ENCODE results near the gene RTTN. TPM values are rescaled to one million over a fixed set of nuclear protein-coding genes. Genes with fewer than 3 reads are reported as not detected.
A peak's percentile ranks its signal among the peaks of the same experiment; 100 is the strongest.
"Not testable (repeated sequence)": the region's sequence is repeated elsewhere in the genome, so short reads cannot be mapped to it uniquely, and the experiment has no call there.

Gene RTTN
- total RNA-seq, 1 experiment from 2014 or later, result 64.7 TPM

GRCh38 chr18:69980509-69980908 is 225.0 kb downstream of the RTTN start:
- no peaks in the 10 kb centered on the region for H3K27me3 Mint-ChIP-seq (ENCODE audit: insufficient read depth, unreplicated experiment)
- CTCF ChIA-PET, result interaction anchor here (0.6 kb wide), 1 partner anchor 108 kb away, joined by 3 read pairs; no protein-coding TSS in a partner anchor
- H3K4me3 Mint-ChIP-seq (ENCODE audit: unreplicated experiment), result no peak overlapping the region
- no peak for DNase-seq (ENCODE audit: unreplicated experiment)
- no TSS peak for BruUV-seq (replicated peaks)
- H3K4me1 Mint-ChIP-seq (ENCODE audit: insufficient read depth, unreplicated experiment), result no peaks in the 10 kb centered on the region
- POLR2A ChIA-PET, result no interaction called here
- H3K27ac Mint-ChIP-seq (ENCODE audit: low read depth, unreplicated experiment), result no peak overlapping the region
- no peak for TF ChIP-seq CTCF (IDR thresholded peaks at IDR 0.05; ENCODE audit: unreplicated experiment)
- intact Hi-C loops (cut with micrococcal nuclease), result no loop called here
- H3K9me3 Mint-ChIP-seq (ENCODE audit: unreplicated experiment), result no peaks in the 10 kb centered on the region
- H3K36me3 Mint-ChIP-seq (ENCODE audit: insufficient read depth, unreplicated experiment), result peaks cover 44% of the 10 kb centered on the region

GRCh38 chr18:69978732-69979715 is 226.5 kb downstream of the RTTN start:
- Mint-ChIP-seq H3K9me3 (ENCODE audit: unreplicated experiment) (peaks cover 6% of the 10 kb centered on the region), H3K36me3 (ENCODE audit: insufficient read depth, unreplicated experiment) (peaks cover 39% of the 10 kb centered on the region), H3K27me3 (ENCODE audit: insufficient read depth, unreplicated experiment) (no peaks in the 10 kb centered on the region), H3K4me3 (ENCODE audit: unreplicated experiment) (no peak overlapping the region), H3K27ac (ENCODE audit: low read depth, unreplicated experiment) (peak overlapping the region; percentile 44), H3K4me1 (ENCODE audit: insufficient read depth, unreplicated experiment) (peaks cover 6% of the 10 kb centered on the region)
- ChIA-PET CTCF (no interaction called here), POLR2A (no interaction called here)
- intact Hi-C loops (cut with micrococcal nuclease), result no loop called here
- no peak for DNase-seq (ENCODE audit: unreplicated experiment)
- TF ChIP-seq CTCF (IDR thresholded peaks at IDR 0.05; ENCODE audit: unreplicated experiment), result no peak
- no TSS peak for BruUV-seq (replicated peaks)

- H3K4me1 Mint-ChIP-seq (ENCODE audit: insufficient read depth, unreplicated experiment); POLR2A ChIA-PET; H3K27ac Mint-ChIP-seq (ENCODE audit: low read depth, unreplicated experiment); H3K9me3 Mint-ChIP-seq (ENCODE audit: unreplicated experiment); H3K27me3 Mint-ChIP-seq (ENCODE audit: insufficient read depth, unreplicated experiment); DNase-seq (ENCODE audit: unreplicated experiment); CTCF ChIA-PET; BruUV-seq (replicated peaks); intact Hi-C loops (cut with micrococcal nuclease); H3K4me3 Mint-ChIP-seq (ENCODE audit: unreplicated experiment): not testable (repeated sequence)
- peaks cover 27% of the 10 kb centered on the region for H3K36me3 Mint-ChIP-seq (ENCODE audit: insufficient read depth, unreplicated experiment)
These were observed 230.2 kb downstream of the RTTN start for GRCh38 chr18:69975294-69975693.

GRCh38 chr18:69974365-69974764 is 231.1 kb downstream of the RTTN start:
- ChIA-PET CTCF (no interaction called here), POLR2A (no interaction called here)
- no TSS peak for BruUV-seq (replicated peaks)
- DNase-seq (ENCODE audit: unreplicated experiment), result peak; percentile 53
- H3K4me3 Mint-ChIP-seq (ENCODE audit: unreplicated experiment), result no peak overlapping the region
- peaks cover 6% of the 10 kb centered on the region for H3K4me1 Mint-ChIP-seq (ENCODE audit: insufficient read depth, unreplicated experiment)
- H3K36me3 Mint-ChIP-seq (ENCODE audit: insufficient read depth, unreplicated experiment), result peaks cover 18% of the 10 kb centered on the region
- no peak for TF ChIP-seq CTCF (IDR thresholded peaks at IDR 0.05; ENCODE audit: unreplicated experiment)
- no peaks in the 10 kb centered on the region for H3K27me3 Mint-ChIP-seq (ENCODE audit: insufficient read depth, unreplicated experiment)
- no peak overlapping the region for H3K27ac Mint-ChIP-seq (ENCODE audit: low read depth, unreplicated experiment)
- intact Hi-C loops (cut with micrococcal nuclease), result no loop called here
- H3K9me3 Mint-ChIP-seq (ENCODE audit: unreplicated experiment), result peaks cover 6% of the 10 kb centered on the region
